GM12873 (cell line): ENCODE results near the gene CRAT.
A peak's percentile ranks its signal among the peaks of the same experiment; 100 is the strongest.

Source experiments
- CTCF ChIP-seq: IDR thresholded peaks from 2 replicates; pipeline ENCODE4 v1.5.1; 2012; ENCODE audit warnings: low read depth, mild to moderate bottlenecking, moderate library complexity, low read length, control low read depth; ENCODE audit not compliant: insufficient read depth; ENCODE audit errors: missing control alignments

The CRAT gene

GRCh38 chr9:129148463-129149204, 38.0 kb upstream of the CRAT start:
- TF ChIP-seq CTCF: no peak

GRCh38 chr9:129146441-129146941, 35.9 kb upstream of the CRAT start:
- no peak for TF ChIP-seq CTCF

- no peak for TF ChIP-seq CTCF
Measured at GRCh38 chr9:129145841-129146292, 35.3 kb upstream of the CRAT start.

- TF ChIP-seq CTCF: no peak
Measured at GRCh38 chr9:129145316-129145715, 34.7 kb upstream of the CRAT start.

- TF ChIP-seq CTCF: peak; percentile 99
Measured at GRCh38 chr9:129143031-129143927, 32.7 kb upstream of the CRAT start.

- TF ChIP-seq CTCF: no peak
Measured at GRCh38 chr9:129142138-129142935, 31.7 kb upstream of the CRAT start.
